GM12878 (cell line): ENCODE data around the gene OR5AU1.
"Not testable (repeated sequence)": the region's sequence is repeated elsewhere in the genome, so short reads cannot be mapped to it uniquely, and the experiment has no call there.

Source experiments
- BMI1 ChIP-seq: fragments of 450-650 bp; IDR thresholded peaks from 2 replicates; pipeline ENCODE4 v1.6.1; 2016; ENCODE audit warnings: mild to moderate bottlenecking, moderate library complexity, borderline replicate concordance
- CHD1 ChIP-seq: IDR thresholded peaks from 2 replicates; pipeline ENCODE4 v1.6.1; 2012; ENCODE audit warnings: low read depth, low read length, improper control_type of control experiment
- FOS ChIP-seq: IDR thresholded peaks from 3 replicates; pipeline ENCODE4 v1.6.1; 2011; ENCODE audit warnings: borderline replicate concordance; ENCODE audit not compliant: insufficient read length; ENCODE audit errors: extremely low read depth
- JUND ChIP-seq: IDR thresholded peaks from 2 replicates; pipeline ENCODE4 v1.6.1; 2012; ENCODE audit warnings: low read depth, mild to moderate bottlenecking, low read length, improper control_type of control experiment, moderate library complexity
- NR2C2 ChIP-seq: IDR thresholded peaks from 2 replicates; pipeline ENCODE4 v1.6.1; 2011; ENCODE audit warnings: borderline replicate concordance, low read depth; ENCODE audit not compliant: control insufficient read depth, insufficient read length
- POLR2A ChIP-seq: IDR thresholded peaks from 2 replicates; pipeline ENCODE4 v1.6.1; 2011; ENCODE audit warnings: low read depth, mild to moderate bottlenecking, low read length
- RAD21 ChIP-seq: IDR thresholded peaks from 2 replicates; pipeline ENCODE4 v1.6.1; 2011; ENCODE audit warnings: mild to moderate bottlenecking, low read depth, low read length, moderate library complexity; ENCODE audit not compliant: insufficient read depth
- RB1 ChIP-seq: fragments of 450-650 bp; formaldehyde crosslinking; IDR thresholded peaks from 2 replicates; pipeline ENCODE4 v1.6.1; 2017; ENCODE audit warnings: mild to moderate bottlenecking, borderline replicate concordance
- YY1 ChIP-seq: IDR thresholded peaks from 2 replicates; pipeline ENCODE4 v1.6.1; 2011; ENCODE audit warnings: low read depth, mild to moderate bottlenecking, low read length
- TF ChIP-seq, protein P1 (sequence below), 3 experiments: IDR thresholded peaks in 2 of 3; conservative IDR thresholded peaks in 1 of 3; 2 replicates each; pipeline ENCODE4 v1.5.1; 2011; ENCODE audit warnings: low read depth in 3 of 3, low read length in 3 of 3, mild to moderate bottlenecking in 3 of 3, control low read depth in 2 of 3, moderate library complexity in 2 of 3, inconsistent platforms in 1 of 3, mixed read lengths in 1 of 3; ENCODE audit not compliant: control insufficient read depth in 2 of 3, insufficient read depth in 1 of 3; ENCODE audit errors: extremely low read depth in 1 of 3
- TF ChIP-seq, protein P2 (sequence below): IDR thresholded peaks from 2 replicates; pipeline ENCODE4 v1.6.1; 2012; ENCODE audit warnings: low read length, inconsistent platforms

DNA sequence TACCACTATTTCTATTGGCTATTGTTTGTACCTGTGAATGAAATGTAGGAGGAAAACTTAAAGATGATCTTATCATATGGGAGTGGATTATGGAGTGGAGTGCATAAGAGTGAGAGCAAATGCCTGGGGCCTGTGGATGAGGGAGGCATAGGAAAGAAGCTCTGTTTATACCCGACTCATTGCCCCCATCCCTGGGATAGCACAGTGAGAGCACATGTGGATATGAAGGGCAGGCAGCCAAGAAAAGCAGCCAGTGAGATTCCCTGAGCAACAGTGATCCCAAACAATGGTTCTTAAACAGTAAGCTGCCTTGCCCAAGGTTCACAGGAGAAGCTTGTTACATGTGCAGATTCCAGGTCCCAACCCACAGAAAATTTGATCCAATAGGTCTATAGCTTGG lies 2.3 kb upstream of the OR5AU1 start:
- not testable (repeated sequence) for TF ChIP-seq RB1, BMI1, NR2C2, POLR2A, JUND, FOS, YY1, RAD21, CHD1
- TF ChIP-seq, protein P1, sequence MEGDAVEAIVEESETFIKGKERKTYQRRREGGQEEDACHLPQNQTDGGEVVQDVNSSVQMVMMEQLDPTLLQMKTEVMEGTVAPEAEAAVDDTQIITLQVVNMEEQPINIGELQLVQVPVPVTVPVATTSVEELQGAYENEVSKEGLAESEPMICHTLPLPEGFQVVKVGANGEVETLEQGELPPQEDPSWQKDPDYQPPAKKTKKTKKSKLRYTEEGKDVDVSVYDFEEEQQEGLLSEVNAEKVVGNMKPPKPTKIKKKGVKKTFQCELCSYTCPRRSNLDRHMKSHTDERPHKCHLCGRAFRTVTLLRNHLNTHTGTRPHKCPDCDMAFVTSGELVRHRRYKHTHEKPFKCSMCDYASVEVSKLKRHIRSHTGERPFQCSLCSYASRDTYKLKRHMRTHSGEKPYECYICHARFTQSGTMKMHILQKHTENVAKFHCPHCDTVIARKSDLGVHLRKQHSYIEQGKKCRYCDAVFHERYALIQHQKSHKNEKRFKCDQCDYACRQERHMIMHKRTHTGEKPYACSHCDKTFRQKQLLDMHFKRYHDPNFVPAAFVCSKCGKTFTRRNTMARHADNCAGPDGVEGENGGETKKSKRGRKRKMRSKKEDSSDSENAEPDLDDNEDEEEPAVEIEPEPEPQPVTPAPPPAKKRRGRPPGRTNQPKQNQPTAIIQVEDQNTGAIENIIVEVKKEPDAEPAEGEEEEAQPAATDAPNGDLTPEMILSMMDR (IDR thresholded peaks at IDR 0.05 in 2 of 3, conservative IDR thresholded peaks at IDR 0.05 in 1 of 3; ENCODE audit: control insufficient read depth in 2 of 3, extremely low read depth in 1 of 3, insufficient read depth in 1 of 3, low read depth in 3 of 3, low read length in 3 of 3), result not testable (repeated sequence)
- TF ChIP-seq, protein P2, sequence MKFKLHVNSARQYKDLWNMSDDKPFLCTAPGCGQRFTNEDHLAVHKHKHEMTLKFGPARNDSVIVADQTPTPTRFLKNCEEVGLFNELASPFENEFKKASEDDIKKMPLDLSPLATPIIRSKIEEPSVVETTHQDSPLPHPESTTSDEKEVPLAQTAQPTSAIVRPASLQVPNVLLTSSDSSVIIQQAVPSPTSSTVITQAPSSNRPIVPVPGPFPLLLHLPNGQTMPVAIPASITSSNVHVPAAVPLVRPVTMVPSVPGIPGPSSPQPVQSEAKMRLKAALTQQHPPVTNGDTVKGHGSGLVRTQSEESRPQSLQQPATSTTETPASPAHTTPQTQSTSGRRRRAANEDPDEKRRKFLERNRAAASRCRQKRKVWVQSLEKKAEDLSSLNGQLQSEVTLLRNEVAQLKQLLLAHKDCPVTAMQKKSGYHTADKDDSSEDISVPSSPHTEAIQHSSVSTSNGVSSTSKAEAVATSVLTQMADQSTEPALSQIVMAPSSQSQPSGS, result not testable (repeated sequence)
